ENCODE results near the gene SIL1.

SIL1 gene

DNA sequence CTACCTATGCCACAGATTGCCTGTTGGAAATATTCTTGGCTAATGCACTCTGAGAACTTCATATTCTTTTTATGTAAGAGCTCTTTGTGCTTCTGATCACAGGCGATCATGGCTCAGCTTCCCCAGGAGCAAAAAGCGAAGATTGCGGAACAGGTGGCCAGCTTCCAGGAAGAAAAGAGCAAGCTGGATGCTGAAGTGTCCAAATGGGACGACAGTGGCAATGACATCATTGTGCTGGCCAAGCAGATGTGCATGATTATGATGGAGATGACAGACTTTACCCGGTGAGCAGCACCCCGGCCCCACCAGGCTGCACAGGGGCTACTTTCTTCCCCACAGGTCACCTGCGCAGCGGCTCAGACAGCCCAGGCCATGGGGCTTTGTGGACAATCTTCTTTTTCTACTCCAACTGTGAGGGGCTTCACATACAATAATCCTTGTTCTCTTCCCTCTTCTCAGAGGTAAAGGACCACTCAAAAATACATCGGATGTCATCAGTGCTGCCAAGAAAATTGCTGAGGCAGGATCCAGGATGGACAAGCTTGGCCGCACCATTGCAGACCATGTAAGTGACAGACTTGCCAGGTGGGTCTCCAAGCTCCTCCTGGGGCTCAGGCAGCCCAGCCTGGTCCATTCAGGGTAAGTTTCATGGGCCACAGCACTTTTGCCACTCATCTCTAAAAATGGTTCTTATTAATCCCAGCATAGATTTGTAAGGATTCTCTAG is 267.6 kb downstream of the SIL1 start:
- H3K9ac ChIP-seq (ENCODE audit: low read length), result no peak overlapping the region
- H3K4me2 ChIP-seq (ENCODE audit: low read length), result no peak overlapping the region
- no peak overlapping the region for H3K27ac ChIP-seq (ENCODE audit: low read depth, low read length, poor library complexity, severe bottlenecking)
- H3K27me3 ChIP-seq (ENCODE audit: insufficient read depth, low read length), result no peaks in the 10 kb centered on the region
- no peak overlapping the region for H3K4me3 ChIP-seq (ENCODE audit: low read depth, low read length, poor library complexity, severe bottlenecking)
- no peak for TF ChIP-seq EZH2 (IDR thresholded peaks at IDR 0.05; ENCODE audit: borderline replicate concordance, low read length)
- TF ChIP-seq, protein P1, sequence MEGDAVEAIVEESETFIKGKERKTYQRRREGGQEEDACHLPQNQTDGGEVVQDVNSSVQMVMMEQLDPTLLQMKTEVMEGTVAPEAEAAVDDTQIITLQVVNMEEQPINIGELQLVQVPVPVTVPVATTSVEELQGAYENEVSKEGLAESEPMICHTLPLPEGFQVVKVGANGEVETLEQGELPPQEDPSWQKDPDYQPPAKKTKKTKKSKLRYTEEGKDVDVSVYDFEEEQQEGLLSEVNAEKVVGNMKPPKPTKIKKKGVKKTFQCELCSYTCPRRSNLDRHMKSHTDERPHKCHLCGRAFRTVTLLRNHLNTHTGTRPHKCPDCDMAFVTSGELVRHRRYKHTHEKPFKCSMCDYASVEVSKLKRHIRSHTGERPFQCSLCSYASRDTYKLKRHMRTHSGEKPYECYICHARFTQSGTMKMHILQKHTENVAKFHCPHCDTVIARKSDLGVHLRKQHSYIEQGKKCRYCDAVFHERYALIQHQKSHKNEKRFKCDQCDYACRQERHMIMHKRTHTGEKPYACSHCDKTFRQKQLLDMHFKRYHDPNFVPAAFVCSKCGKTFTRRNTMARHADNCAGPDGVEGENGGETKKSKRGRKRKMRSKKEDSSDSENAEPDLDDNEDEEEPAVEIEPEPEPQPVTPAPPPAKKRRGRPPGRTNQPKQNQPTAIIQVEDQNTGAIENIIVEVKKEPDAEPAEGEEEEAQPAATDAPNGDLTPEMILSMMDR (IDR thresholded peaks at IDR 0.05; ENCODE audit: low read length), result no peak
- no peaks in the 10 kb centered on the region for H3K9me2 ChIP-seq (ENCODE audit: low read depth, low read length)
- H3K9me3 ChIP-seq (ENCODE audit: low read length), result no peaks in the 10 kb centered on the region
- H3K4me1 ChIP-seq (ENCODE audit: insufficient read depth, low read length, severe bottlenecking), result no peaks in the 10 kb centered on the region
- no peaks in the 10 kb centered on the region for H3K36me3 ChIP-seq (ENCODE audit: insufficient read depth, low read length)
- H2AFZ ChIP-seq (ENCODE audit: low read length), result no peak overlapping the region
- no peaks in the 10 kb centered on the region for H4K20me1 ChIP-seq (ENCODE audit: insufficient read depth, low read length)
- H3K79me2 ChIP-seq (ENCODE audit: insufficient read depth, low read length), result no peaks in the 10 kb centered on the region
- no peaks in the 10 kb centered on the region for H3F3A ChIP-seq (ENCODE audit: insufficient read depth, low read length)

DNA sequence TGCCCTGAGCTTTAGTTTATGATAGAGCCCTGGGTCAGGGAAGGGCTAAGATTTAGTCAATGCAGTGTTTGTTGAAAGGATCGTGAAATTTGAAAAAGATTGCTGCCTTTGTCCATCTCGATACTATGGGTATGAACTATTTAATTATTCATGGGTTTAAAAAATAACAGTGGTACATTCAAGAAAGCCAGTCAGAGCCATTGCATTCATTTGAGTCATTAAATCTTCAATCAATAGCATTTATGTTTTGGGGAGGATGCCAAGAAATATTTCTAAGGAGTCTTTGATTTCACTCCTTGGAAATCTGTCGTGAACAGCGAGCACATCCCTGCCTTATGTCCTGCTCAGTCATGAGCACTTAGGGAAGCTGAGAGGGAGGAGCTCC is 268.6 kb downstream of the SIL1 start:
- H3K4me3 ChIP-seq (ENCODE audit: low read depth, low read length, poor library complexity, severe bottlenecking), result no peak overlapping the region
- H3K9me2 ChIP-seq (ENCODE audit: low read depth, low read length), result no peaks in the 10 kb centered on the region
- no peaks in the 10 kb centered on the region for H3K9me3 ChIP-seq (ENCODE audit: low read length)
- no peaks in the 10 kb centered on the region for H4K20me1 ChIP-seq (ENCODE audit: insufficient read depth, low read length)
- H3K36me3 ChIP-seq (ENCODE audit: insufficient read depth, low read length), result no peaks in the 10 kb centered on the region
- H3F3A ChIP-seq (ENCODE audit: insufficient read depth, low read length), result no peaks in the 10 kb centered on the region
- TF ChIP-seq, protein P1 (IDR thresholded peaks at IDR 0.05; ENCODE audit: low read length), result no peak
- H2AFZ ChIP-seq (ENCODE audit: low read length), result no peak overlapping the region
- H3K9ac ChIP-seq (ENCODE audit: low read length), result no peak overlapping the region
- no peaks in the 10 kb centered on the region for H3K79me2 ChIP-seq (ENCODE audit: insufficient read depth, low read length)
- H3K4me1 ChIP-seq (ENCODE audit: insufficient read depth, low read length, severe bottlenecking), result no peaks in the 10 kb centered on the region
- no peaks in the 10 kb centered on the region for H3K27me3 ChIP-seq (ENCODE audit: insufficient read depth, low read length)
- H3K4me2 ChIP-seq (ENCODE audit: low read length), result no peak overlapping the region
- no peak overlapping the region for H3K27ac ChIP-seq (ENCODE audit: low read depth, low read length, poor library complexity, severe bottlenecking)

DNA sequence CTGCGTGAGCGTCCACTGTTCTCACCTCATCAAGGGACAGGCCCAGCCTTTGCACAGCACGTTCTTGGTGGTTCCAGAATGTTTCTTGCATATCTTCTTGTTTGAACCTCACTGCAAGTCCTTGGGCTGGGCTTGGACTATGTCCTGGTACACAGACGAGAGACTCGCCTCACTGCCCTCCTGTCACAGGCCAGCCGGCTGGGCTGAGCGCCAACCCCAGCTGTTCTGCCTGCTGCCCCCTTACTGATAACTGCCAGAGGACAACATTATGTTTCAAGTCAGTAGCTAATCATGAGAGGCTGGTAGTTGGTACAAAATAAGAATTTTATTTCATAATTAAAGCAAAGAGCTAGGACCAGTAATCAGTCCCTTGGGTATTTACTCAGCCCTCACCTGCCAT is 270.2 kb downstream of the SIL1 start:
- Histone ChIP-seq H3F3A (ENCODE audit: insufficient read depth, low read length) (no peaks in the 10 kb centered on the region), H4K20me1 (ENCODE audit: insufficient read depth, low read length) (no peaks in the 10 kb centered on the region), H3K79me2 (ENCODE audit: insufficient read depth, low read length) (no peaks in the 10 kb centered on the region), H3K36me3 (ENCODE audit: insufficient read depth, low read length) (no peaks in the 10 kb centered on the region), H3K9me3 (ENCODE audit: low read length) (no peaks in the 10 kb centered on the region), H3K4me1 (ENCODE audit: insufficient read depth, low read length, severe bottlenecking) (no peaks in the 10 kb centered on the region), H3K27me3 (ENCODE audit: insufficient read depth, low read length) (no peaks in the 10 kb centered on the region), H2AFZ (ENCODE audit: low read length) (no peak overlapping the region), H3K4me2 (ENCODE audit: low read length) (no peak overlapping the region), H3K27ac (ENCODE audit: low read depth, low read length, poor library complexity, severe bottlenecking) (no peak overlapping the region), H3K4me3 (ENCODE audit: low read depth, low read length, poor library complexity, severe bottlenecking) (no peak overlapping the region), H3K9ac (ENCODE audit: low read length) (no peak overlapping the region), H3K9me2 (ENCODE audit: low read depth, low read length) (no peaks in the 10 kb centered on the region)
- TF ChIP-seq, protein P1 (IDR thresholded peaks at IDR 0.05; ENCODE audit: low read length), result no peak
- TF ChIP-seq EZH2 (IDR thresholded peaks at IDR 0.05; ENCODE audit: borderline replicate concordance, low read length), result no peak

All from OCI-LY1 (cell line).